HUES6 (cell line): ENCODE data around the gene PBX1.

Experiments used
- H3K27ac ChIP-seq: 2 replicates; pipeline ENCODE4 v1.7.0; 2013; ENCODE audit warnings: low read depth, mild to moderate bottlenecking, low read length, inconsistent platforms
- H3K27me3 ChIP-seq: 2 replicates; pipeline ENCODE4 v1.6.1; 2013; ENCODE audit warnings: low read length; ENCODE audit not compliant: control insufficient read depth, insufficient read depth
- H3K36me3 ChIP-seq: 2 replicates; pipeline ENCODE4 v1.6.1; 2013; ENCODE audit warnings: low read length; ENCODE audit not compliant: control insufficient read depth, insufficient read depth
- H3K4me1 ChIP-seq: 2 replicates; pipeline ENCODE4 v1.6.1; 2013; ENCODE audit warnings: low read length; ENCODE audit not compliant: control insufficient read depth, insufficient read depth
- H3K4me3 ChIP-seq: 2 replicates; pipeline ENCODE4 v1.5.1; 2013; ENCODE audit warnings: low read depth, low read length
- H3K9ac ChIP-seq: one replicate; pipeline ENCODE4 v1.6.1; 2013; ENCODE audit warnings: mild to moderate bottlenecking, low read length
- H3K9me3 ChIP-seq: 2 replicates; pipeline ENCODE4 v1.6.1; 2013; ENCODE audit warnings: low read depth, low read length; ENCODE audit not compliant: control insufficient read depth, insufficient read depth

PBX1 gene

GRCh38 chr1:164858096-164858632 lies 299.2 kb downstream of the PBX1 start:
- peaks cover 10% of the 10 kb centered on the region for H3K4me1 ChIP-seq
- no peak overlapping the region for H3K27ac ChIP-seq
- H3K36me3 ChIP-seq = no peaks in the 10 kb centered on the region

GRCh38 chr1:164861632-164862031 lies 302.6 kb downstream of the PBX1 start:
- no peaks in the 10 kb centered on the region for H3K36me3 ChIP-seq
- no peaks in the 10 kb centered on the region for H3K9me3 ChIP-seq
- no peak overlapping the region for H3K27ac ChIP-seq
- H3K4me1 ChIP-seq = peaks cover 11% of the 10 kb centered on the region
- H3K27me3 ChIP-seq = peaks cover 17% of the 10 kb centered on the region
- H3K9ac ChIP-seq = no peak overlapping the region
- no peak overlapping the region for H3K4me3 ChIP-seq

More at GRCh38 chr1:164858096-164858632, 299.2 kb downstream of the PBX1 start:
- Histone ChIP-seq H3K4me3 (no peak overlapping the region), H3K9me3 (no peaks in the 10 kb centered on the region), H3K9ac (no peak overlapping the region), H3K27me3 (peaks cover 3% of the 10 kb centered on the region; the same call in 1 of the 2 replicates)

- Histone ChIP-seq H3K4me1 (peaks cover 6% of the 10 kb centered on the region), H3K36me3 (no peaks in the 10 kb centered on the region), H3K9ac (no peak overlapping the region), H3K27ac (no peak overlapping the region), H3K27me3 (peaks cover 17% of the 10 kb centered on the region), H3K4me3 (no peak overlapping the region), H3K9me3 (no peaks in the 10 kb centered on the region)
Measured at GRCh38 chr1:164863056-164863455, 304.1 kb downstream of the PBX1 start.

DNA sequence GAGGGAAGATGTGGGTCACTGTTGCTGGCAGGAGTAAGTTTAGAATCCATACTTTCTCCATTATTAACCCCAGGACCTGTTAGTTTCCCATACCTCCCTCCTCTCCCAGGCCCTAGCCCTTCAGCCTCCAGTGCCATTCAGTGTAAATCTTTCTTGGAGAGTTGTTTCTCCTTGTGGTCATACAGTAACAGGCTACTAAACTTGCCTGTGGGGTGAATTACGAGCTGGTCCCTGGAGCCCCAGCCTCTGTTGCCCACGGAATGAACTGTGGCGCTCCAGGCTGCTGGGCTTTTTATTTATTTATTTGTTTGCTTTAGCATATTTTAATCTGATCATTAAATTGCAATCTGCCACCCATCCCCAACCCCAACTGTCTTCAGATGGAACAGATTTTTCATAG lies 305.2 kb downstream of the PBX1 start:
- Histone ChIP-seq H3K27me3 (peaks cover 17% of the 10 kb centered on the region), H3K36me3 (no peaks in the 10 kb centered on the region), H3K9me3 (no peaks in the 10 kb centered on the region), H3K9ac (no peak overlapping the region), H3K4me1 (peaks cover 6% of the 10 kb centered on the region), H3K27ac (no peak overlapping the region), H3K4me3 (no peak overlapping the region)

GRCh38 chr1:164865385-164865784 lies 306.4 kb downstream of the PBX1 start:
- Histone ChIP-seq H3K4me1 (peaks cover 6% of the 10 kb centered on the region), H3K9me3 (no peaks in the 10 kb centered on the region), H3K9ac (no peak overlapping the region), H3K27ac (no peak overlapping the region), H3K4me3 (no peak overlapping the region), H3K27me3 (peaks cover 17% of the 10 kb centered on the region), H3K36me3 (no peaks in the 10 kb centered on the region)

- no peaks in the 10 kb centered on the region for H3K9me3 ChIP-seq
- H3K4me3 ChIP-seq = no peak overlapping the region
- no peaks in the 10 kb centered on the region for H3K36me3 ChIP-seq
- peaks cover 14% of the 10 kb centered on the region for H3K27me3 ChIP-seq
- H3K4me1 ChIP-seq = peaks cover 6% of the 10 kb centered on the region
- H3K9ac ChIP-seq = no peak overlapping the region
- no peak overlapping the region for H3K27ac ChIP-seq
Measured at GRCh38 chr1:164867590-164867989, 308.6 kb downstream of the PBX1 start.

DNA sequence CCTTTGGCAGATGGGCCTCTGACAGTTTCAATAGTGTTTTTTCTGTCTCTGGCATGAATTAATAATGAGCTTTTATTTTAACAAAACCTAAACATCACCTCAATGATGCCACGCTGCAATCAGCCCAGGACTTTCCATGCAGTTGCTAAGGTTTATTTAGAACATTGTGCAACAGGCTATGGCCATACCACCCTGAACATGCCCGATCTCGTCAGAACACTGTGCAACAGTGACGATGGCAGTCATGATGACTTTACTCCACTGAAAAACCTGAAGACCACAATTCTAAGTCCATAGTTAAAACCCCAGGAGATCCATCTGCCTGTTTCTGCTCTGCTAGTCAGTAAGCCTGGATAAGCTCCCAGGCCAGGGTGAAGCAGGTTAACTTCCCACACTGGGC lies 310.0 kb downstream of the PBX1 start:
- no peaks in the 10 kb centered on the region for H3K4me1 ChIP-seq
- H3K27ac ChIP-seq = no peak overlapping the region
- H3K9ac ChIP-seq = no peak overlapping the region
- no peaks in the 10 kb centered on the region for H3K36me3 ChIP-seq
- H3K27me3 ChIP-seq = peaks cover 11% of the 10 kb centered on the region; the same call in 1 of the 2 replicates
- no peak overlapping the region for H3K4me3 ChIP-seq
- H3K9me3 ChIP-seq = no peaks in the 10 kb centered on the region

DNA sequence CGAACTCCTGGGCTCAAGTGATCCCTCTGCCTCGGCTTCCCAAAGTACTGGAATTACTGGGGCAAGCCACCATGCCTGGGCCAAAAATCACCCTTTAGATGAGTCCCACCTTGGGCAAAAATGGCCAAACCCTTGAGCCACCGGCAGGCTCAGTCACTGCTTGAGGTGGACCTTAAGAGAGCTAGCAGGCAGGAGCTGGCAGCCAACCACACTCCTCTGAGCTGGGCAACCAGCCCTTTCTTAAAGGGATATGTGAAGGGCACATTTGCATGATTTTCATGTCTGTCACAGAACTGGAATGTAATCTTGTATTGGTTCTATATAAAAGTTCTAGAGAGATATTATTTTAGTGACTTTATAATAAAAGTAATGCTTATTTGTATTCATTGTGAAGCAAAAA lies 316.5 kb downstream of the PBX1 start:
- no peaks in the 10 kb centered on the region for H3K36me3 ChIP-seq
- no peaks in the 10 kb centered on the region for H3K9me3 ChIP-seq
- H3K4me1 ChIP-seq = peaks cover 7% of the 10 kb centered on the region; the same call in 1 of the 2 replicates
- H3K4me3 ChIP-seq = no peak overlapping the region
- H3K27me3 ChIP-seq = no peaks in the 10 kb centered on the region
- no peak overlapping the region for H3K27ac ChIP-seq
- H3K9ac ChIP-seq = no peak overlapping the region

DNA sequence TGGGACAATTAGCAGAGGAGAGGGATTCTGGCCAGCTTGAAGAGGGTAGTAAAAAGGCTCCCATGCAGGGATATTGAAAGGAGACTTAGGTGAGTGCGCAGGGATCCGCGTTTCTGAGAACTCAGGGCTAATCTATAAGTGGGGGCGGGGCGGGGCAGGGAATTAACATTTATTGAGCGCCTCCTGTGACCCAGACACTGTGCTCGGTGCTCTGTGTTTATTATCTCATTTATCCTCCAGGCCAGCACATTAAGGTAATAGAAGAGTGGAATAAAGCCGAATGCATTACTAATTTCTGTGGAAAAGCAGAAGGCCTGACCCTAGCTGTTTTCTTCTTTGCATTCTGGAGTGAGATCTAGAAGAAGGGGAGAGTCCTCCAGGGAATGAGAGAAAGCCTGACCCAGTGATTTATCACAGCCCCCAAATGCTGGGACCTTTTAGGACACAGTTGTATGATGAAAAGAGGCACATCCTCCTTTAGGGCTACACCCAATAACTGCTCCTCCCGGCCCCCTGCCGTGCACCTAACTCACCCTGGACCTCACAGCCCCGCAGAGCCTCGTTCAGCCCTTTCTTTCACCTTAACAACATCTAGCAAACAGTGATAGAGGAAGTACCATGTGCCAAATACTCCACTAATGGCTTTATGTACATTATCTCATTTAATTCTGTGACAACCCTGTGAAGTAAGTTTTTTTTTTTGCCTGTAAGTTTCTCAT lies 317.6 kb downstream of the PBX1 start:
- Histone ChIP-seq H3K9me3 (no peaks in the 10 kb centered on the region), H3K27ac (no peak overlapping the region), H3K9ac (no peak overlapping the region), H3K4me3 (no peak overlapping the region), H3K4me1 (peaks cover 7% of the 10 kb centered on the region; the same call in 1 of the 2 replicates), H3K27me3 (no peaks in the 10 kb centered on the region), H3K36me3 (no peaks in the 10 kb centered on the region)

- Histone ChIP-seq H3K27ac (no peak overlapping the region), H3K36me3 (no peaks in the 10 kb centered on the region), H3K9me3 (no peaks in the 10 kb centered on the region), H3K27me3 (no peaks in the 10 kb centered on the region), H3K4me3 (no peak overlapping the region), H3K4me1 (peaks cover 7% of the 10 kb centered on the region; the same call in 1 of the 2 replicates), H3K9ac (no peak overlapping the region)
Measured at GRCh38 chr1:164880199-164880598, 321.2 kb downstream of the PBX1 start.

- Histone ChIP-seq H3K9me3 (no peaks in the 10 kb centered on the region), H3K4me1 (peaks cover 7% of the 10 kb centered on the region; the same call in 1 of the 2 replicates)
Measured at GRCh38 chr1:164880644-164881043, 321.7 kb downstream of the PBX1 start.

More at GRCh38 chr1:164880644-164881043, 321.7 kb downstream of the PBX1 start:
- Histone ChIP-seq H3K36me3 (no peaks in the 10 kb centered on the region), H3K27ac (no peak overlapping the region), H3K27me3 (no peaks in the 10 kb centered on the region), H3K9ac (no peak overlapping the region), H3K4me3 (no peak overlapping the region)
